GM21526 (cell line): ENCODE data around the gene TMEM218.
"Not testable (repeated sequence)": the region's sequence is repeated elsewhere in the genome, so short reads cannot be mapped to it uniquely, and the experiment has no call there.

Experiments used
- ATAC-seq: cut with Tn5 transposase; IDR thresholded peaks from one replicate; pipeline ENCODE4 v1.9.1; 2021; ENCODE audit warnings: moderate library complexity; ENCODE audit not compliant: unreplicated experiment, low FRiP score

TMEM218 gene

DNA sequence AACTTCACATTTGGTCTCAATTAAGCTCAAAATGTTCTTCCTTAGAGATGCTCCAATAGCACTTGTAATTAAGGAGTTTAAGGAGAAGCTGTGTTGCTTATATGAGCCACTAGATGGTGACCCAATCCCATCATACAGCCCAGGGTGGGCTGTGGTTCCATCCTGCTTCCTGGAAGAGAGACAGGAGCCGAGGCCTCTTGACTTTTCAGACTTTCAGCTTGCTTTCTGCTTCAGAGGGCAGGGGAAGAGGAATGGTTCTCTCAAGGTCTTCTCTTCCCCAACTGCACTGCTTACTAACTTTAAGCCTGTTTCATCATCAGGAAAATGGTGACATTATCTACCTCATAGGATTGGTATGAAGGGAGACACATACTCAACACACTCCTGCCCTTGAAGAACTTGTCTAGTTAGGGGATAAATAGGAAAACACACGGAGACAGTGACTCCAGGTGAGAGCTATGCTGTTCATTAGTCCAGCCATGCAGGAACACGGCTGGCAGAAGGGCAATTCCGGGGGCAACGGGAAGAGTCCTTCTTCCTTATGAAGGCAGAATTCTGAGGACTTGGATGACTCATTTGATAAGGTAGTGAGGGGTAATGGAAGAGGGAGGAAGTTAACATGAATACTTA, 20.1 kb downstream of the TMEM218 start:
- no peak for ATAC-seq

DNA sequence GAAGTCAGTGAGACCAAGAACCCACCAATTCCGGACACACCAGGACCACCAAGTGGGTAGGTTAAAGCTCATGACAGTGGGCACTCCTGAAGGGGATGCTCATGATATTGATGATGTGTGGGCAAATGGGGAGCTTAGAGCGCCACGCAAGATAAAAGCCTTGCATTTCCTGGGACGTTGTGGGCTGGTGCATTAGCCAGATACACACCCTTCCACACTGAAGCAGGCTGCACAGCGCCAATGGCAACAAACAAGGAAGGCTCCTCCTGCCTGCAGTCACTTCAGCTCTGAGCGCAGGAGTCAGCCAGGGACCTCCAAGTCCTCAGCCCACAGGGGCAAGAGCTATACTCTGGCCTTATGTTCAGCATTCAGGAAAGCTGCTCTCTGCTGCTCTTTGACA, 20.6 kb downstream of the TMEM218 start:
- ATAC-seq = no peak

DNA sequence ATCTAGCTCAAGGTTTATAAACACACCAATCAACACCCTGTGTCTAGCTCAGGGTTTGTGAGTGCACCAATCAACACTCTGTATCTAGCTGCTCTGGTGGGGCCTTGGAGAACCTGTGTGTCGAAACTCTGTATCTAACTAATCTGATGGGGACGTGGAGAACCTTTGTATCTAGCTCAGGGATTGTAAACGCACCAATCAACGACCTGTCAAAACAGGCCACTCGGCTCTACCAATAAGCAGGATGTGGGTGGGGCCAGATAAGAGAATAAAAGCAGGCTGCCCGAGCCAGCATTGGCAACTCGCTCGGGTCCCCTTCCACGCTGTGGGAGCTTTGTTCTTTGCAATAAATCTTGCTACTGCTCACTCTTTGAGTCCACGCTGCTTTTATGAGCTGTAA, 21.3 kb downstream of the TMEM218 start:
- not testable (repeated sequence) for ATAC-seq

GRCh38 chr11:125089481-125089880, 21.9 kb downstream of the TMEM218 start:
- ATAC-seq = not testable (repeated sequence)

GRCh38 chr11:125088576-125089455, 22.6 kb downstream of the TMEM218 start:
- no peak for ATAC-seq

GRCh38 chr11:125088123-125088522, 23.3 kb downstream of the TMEM218 start:
- no peak for ATAC-seq

- ATAC-seq = no peak
These were observed 24.7 kb downstream of the TMEM218 start for GRCh38 chr11:125086633-125087296.

GRCh38 chr11:125085301-125086081, 25.9 kb downstream of the TMEM218 start:
- no peak for ATAC-seq

- no peak for ATAC-seq
These were observed 26.6 kb downstream of the TMEM218 start for GRCh38 chr11:125084761-125085231.

DNA sequence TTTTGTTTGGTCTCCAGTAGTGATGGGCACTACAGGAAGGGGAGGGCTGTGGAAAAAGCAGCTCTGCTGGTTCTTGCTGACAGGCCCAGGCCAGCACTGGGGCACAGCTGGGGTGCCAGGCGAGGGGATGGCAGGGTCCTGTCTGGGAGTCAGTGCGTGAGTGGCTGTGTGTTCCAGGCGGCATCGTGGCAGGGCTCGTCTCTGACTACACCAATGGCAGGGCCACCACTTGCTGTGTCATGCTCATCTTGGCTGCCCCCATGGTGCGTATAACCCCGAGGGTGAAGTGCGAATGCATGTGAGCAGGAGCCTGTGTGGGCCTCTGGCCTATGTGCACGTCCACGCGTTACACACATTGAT, 27.4 kb downstream of the TMEM218 start:
- no peak for ATAC-seq

DNA sequence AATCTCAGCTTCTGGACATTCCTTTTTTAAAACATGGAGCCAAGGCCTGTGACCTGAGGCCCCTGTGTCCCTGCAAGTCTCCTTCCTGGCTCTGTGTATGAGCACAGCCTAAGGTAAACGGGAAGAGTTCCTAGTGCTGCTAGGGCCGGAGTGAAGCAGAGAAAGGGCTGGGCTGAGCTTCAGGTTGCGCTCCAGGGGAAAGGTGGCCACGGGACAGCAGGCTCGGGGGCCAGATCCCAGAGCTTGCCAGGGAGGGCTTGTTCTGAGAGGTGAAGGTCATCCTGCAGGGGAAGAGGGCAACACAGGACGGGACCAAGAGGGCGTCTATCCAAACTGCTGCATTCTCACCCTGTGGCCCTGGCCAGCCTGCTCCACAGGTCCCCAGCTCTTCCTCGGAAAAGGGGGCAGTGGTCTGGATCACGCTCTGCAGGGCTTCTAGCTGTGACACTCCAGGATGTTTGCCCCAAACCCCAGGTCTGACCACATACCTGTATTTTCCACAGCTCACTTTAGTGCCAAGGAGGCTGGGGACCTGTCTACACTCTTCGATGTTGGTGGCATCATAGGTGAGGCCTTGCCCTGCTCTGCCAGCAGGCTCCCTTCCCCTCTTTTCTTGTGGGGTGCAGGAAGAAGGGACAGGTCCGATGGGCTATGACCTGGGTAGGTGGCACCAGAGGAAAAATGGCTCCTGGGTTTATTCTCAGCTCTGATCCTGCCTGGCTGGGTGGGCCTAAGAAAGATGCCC, 27.9 kb downstream of the TMEM218 start:
- no peak for ATAC-seq

- ATAC-seq = no peak
These were observed 28.7 kb downstream of the TMEM218 start for GRCh38 chr11:125082611-125083311.

DNA sequence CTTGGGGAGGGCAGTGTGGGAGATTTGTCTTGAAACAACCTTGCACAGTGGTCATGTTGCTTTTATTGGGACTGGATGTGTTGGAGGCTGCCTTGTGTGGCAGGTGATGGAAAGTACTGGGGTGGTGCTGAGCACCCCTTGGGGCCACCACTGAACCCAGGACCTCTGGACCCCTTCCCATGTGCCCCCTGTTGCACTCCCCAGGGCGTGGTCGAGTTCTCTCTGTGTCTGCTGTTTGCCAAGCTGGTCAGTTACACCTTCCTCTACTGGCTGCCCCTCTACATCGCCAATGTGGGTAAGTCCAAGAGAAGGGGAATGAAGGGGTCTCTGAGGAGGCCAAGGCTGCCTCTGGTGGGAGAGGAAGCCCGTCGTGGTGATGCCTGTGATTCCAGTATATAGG, 29.4 kb downstream of the TMEM218 start:
- no peak for ATAC-seq

DNA sequence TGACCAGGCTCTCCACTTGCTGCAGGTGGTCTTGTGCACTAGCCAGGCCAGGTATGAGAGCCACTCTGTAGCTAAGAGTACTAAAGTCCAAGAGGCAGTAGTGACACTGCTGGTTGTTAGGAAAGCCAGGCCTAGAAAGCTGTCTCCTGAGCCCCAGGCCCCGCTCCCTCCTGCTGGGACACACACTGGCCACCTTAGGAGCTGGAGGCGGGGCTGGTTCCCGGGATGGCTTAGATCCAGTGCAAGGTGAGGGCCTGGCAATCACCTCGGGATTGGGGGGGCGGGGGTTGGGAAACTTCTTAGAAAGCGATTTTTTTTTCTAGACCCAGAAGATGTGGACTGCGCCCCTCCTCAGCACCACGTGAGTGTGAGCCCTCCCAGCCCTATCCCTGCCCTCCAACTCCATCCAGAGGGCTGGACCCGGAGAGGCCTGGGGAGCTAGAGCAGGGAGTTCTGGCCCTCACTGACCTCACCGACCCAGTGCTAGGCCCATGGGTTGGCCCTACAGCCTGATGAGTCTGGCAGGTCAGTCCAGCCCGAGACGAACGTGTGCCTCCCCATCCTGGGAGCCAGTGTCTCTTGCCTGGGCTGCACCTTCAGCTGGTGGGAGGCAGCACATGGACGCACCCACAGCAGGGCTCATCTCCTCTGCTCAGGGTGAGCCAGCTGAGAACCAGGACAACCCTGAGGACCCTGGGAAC, 30.2 kb downstream of the TMEM218 start:
- ATAC-seq = no peak

- no peak for ATAC-seq
These were observed 30.9 kb downstream of the TMEM218 start for GRCh38 chr11:125080531-125080911.

GRCh38 chr11:125079878-125080530, 31.4 kb downstream of the TMEM218 start:
- ATAC-seq = no peak

- no peak for ATAC-seq
These were observed 32.1 kb downstream of the TMEM218 start for GRCh38 chr11:125079151-125079877.
